Neural cell (in vitro differentiated cells): ENCODE data around the gene GRK4. TPM values are rescaled to one million over a fixed set of nuclear protein-coding genes. Genes with fewer than 3 reads are reported as not detected.
A peak's percentile ranks its signal among the peaks of the same experiment; 100 is the strongest.

Source experiments
- H2AFZ ChIP-seq: fragments of 200-600, 300-800 bp; sonication (generic), shearing (Covaris generic); 2 replicates; pipeline ENCODE4 v1.6.0; 2014; ENCODE audit warnings: low read depth, mild to moderate bottlenecking, antibody characterized with exemption, low read length, moderate library complexity
- H3F3A ChIP-seq: fragments of 200-600 bp; shearing (Covaris generic); 2 replicates; pipeline ENCODE4 v1.6.1; 2016; ENCODE audit warnings: mild to moderate bottlenecking, moderate library complexity, mixed read lengths, antibody characterized with exemption, low read length; ENCODE audit not compliant: insufficient read depth, poor library complexity, severe bottlenecking
- H3K27ac ChIP-seq: fragments of 200-600, 300-800 bp; sonication (generic), shearing (Covaris generic); 2 replicates; pipeline ENCODE4 v1.5.1; 2014; ENCODE audit warnings: mild to moderate bottlenecking, low read length, moderate library complexity
- H3K27me3 ChIP-seq: fragments of 300-800, 200-600 bp; sonication (generic), shearing (Covaris generic); 2 replicates; pipeline ENCODE4 v1.6.0; 2014; ENCODE audit warnings: mild to moderate bottlenecking, low read depth, low read length, moderate library complexity; ENCODE audit not compliant: insufficient read depth
- H3K36me3 ChIP-seq: fragments of 300-800, 200-600 bp; sonication (generic), shearing (Covaris generic); 2 replicates; pipeline ENCODE4 v1.5.1; 2014; ENCODE audit warnings: mild to moderate bottlenecking, antibody characterized with exemption, low read length, moderate library complexity; ENCODE audit not compliant: insufficient read depth
- H3K4me2 ChIP-seq: fragments of 300-800, 200-600 bp; sonication (generic), shearing (Covaris generic); 2 replicates; pipeline ENCODE4 v1.6.0; 2014; ENCODE audit warnings: mild to moderate bottlenecking, low read length
- H3K4me3 ChIP-seq: fragments of 300-800, 200-600 bp; sonication (generic), shearing (Covaris generic); 2 replicates; pipeline ENCODE4 v1.5.1; 2014; ENCODE audit warnings: mild to moderate bottlenecking, low read length, moderate library complexity
- H3K79me2 ChIP-seq: fragments of 200-600 bp; shearing (Covaris generic); replicated peaks from 2 replicates; pipeline ENCODE4 v1.6.0; 2014; ENCODE audit warnings: mild to moderate bottlenecking, low read length, moderate library complexity; ENCODE audit not compliant: insufficient read depth
- H3K9ac ChIP-seq: fragments of 300-800, 200-600 bp; sonication (generic), shearing (Covaris generic); 2 replicates; pipeline ENCODE4 v1.6.1; 2016; ENCODE audit warnings: mild to moderate bottlenecking, low read length, mixed read lengths
- H3K9me2 ChIP-seq: fragments of 200-600 bp; shearing (Covaris generic); 2 replicates; pipeline ENCODE4 v1.6.1; 2016; ENCODE audit warnings: mild to moderate bottlenecking, low read length, mixed read lengths; ENCODE audit not compliant: insufficient read depth
- H3K9me3 ChIP-seq: fragments of 200-600, 300-800 bp; sonication (generic), shearing (Covaris generic); 2 replicates; pipeline ENCODE4 v1.6.1; 2016; ENCODE audit warnings: mild to moderate bottlenecking, mixed run types, low read length, moderate library complexity, mixed read lengths
- H4K20me1 ChIP-seq: fragments of 200-600 bp; shearing (Covaris generic); 2 replicates; pipeline ENCODE4 v1.6.1; 2016; ENCODE audit warnings: mild to moderate bottlenecking, mixed run types; ENCODE audit not compliant: insufficient read depth
- CTCF ChIP-seq: fragments of 450-650 bp; IDR thresholded peaks from 2 replicates; pipeline ENCODE4 v1.5.1; 2014; ENCODE audit warnings: antibody characterized with exemption, mild to moderate bottlenecking, moderate library complexity; ENCODE audit not compliant: poor library complexity, severe bottlenecking
- EP300 ChIP-seq: fragments of 450-650 bp; conservative IDR thresholded peaks from 2 replicates; pipeline ENCODE4 v1.6.1; 2014; ENCODE audit warnings: antibody characterized with exemption, mild to moderate bottlenecking, moderate library complexity; ENCODE audit not compliant: poor library complexity, severe bottlenecking
- EZH2 ChIP-seq: fragments of 200-600, 300-800 bp; shearing (Covaris generic), sonication (generic); IDR thresholded peaks from 2 replicates; pipeline ENCODE4 v1.6.1; 2014; ENCODE audit warnings: antibody characterized with exemption, low read length, borderline replicate concordance, mild to moderate bottlenecking; ENCODE audit not compliant: insufficient read depth, poor library complexity, severe bottlenecking
- MXI1 ChIP-seq: fragments of 450-650 bp; conservative IDR thresholded peaks from 2 replicates; pipeline ENCODE4 v1.6.1; 2014; ENCODE audit warnings: antibody characterized with exemption, mild to moderate bottlenecking; ENCODE audit not compliant: poor library complexity, severe bottlenecking
- POLR2AphosphoS5 ChIP-seq: IDR thresholded peaks from 2 replicates; pipeline ENCODE4 v1.6.1; 2012
- RAD21 ChIP-seq: fragments of 450-650 bp; conservative IDR thresholded peaks from 2 replicates; pipeline ENCODE4 v1.6.1; 2014; ENCODE audit warnings: antibody characterized with exemption, mild to moderate bottlenecking, moderate library complexity
- REST ChIP-seq: IDR thresholded peaks from 2 replicates; pipeline ENCODE4 v1.6.1; 2012; ENCODE audit warnings: borderline replicate concordance
- SMC3 ChIP-seq: fragments of 450-650 bp; conservative IDR thresholded peaks from 2 replicates; pipeline ENCODE4 v1.6.1; 2014; ENCODE audit warnings: antibody characterized with exemption, mild to moderate bottlenecking, moderate library complexity; ENCODE audit not compliant: poor library complexity
- TAF1 ChIP-seq: IDR thresholded peaks from 2 replicates; pipeline ENCODE4 v1.6.1; 2012; ENCODE audit warnings: low read depth
- polyA plus RNA-seq: library from polyadenylated mRNA; depleted of rRNA; stranded (reverse); fragments of >200 nt; gene quantifications from 2 replicates; pipeline ENCODE4 v1.2.3, GENCODE V29; 2014

Gene GRK4
- polyA plus RNA-seq, 1 donor from 2014 or later = 17.4 TPM

- Histone ChIP-seq H3K4me2 (peak overlapping the region; percentile 89), H3K79me2 (peaks cover 15% of the 10 kb centered on the region), H3K4me3 (peak overlapping the region; percentile 97), H3K27ac (no peak overlapping the region), H4K20me1 (no peaks in the 10 kb centered on the region), H3K9me2 (no peaks in the 10 kb centered on the region), H3K9ac (peak overlapping the region; percentile 80), H3K9me3 (no peaks in the 10 kb centered on the region), H3K27me3 (no peaks in the 10 kb centered on the region), H2AFZ (no peak overlapping the region), H3F3A (no peaks in the 10 kb centered on the region), H3K36me3 (no peaks in the 10 kb centered on the region)
- TF ChIP-seq RAD21 (no peak), MXI1 (no peak), POLR2AphosphoS5 (no peak), EP300 (no peak), SMC3 (no peak), EZH2 (no peak), TAF1 (no peak)
Observed at GRCh38 chr4:2964706-2965258, 1.4 kb downstream of the GRK4 start.

- Histone ChIP-seq H3K9me3 (no peaks in the 10 kb centered on the region), H3K79me2 (peaks cover 15% of the 10 kb centered on the region), H4K20me1 (no peaks in the 10 kb centered on the region), H3K27ac (no peak overlapping the region), H3K36me3 (no peaks in the 10 kb centered on the region), H3K9ac (peak overlapping the region; percentile 80), H3K9me2 (no peaks in the 10 kb centered on the region), H3F3A (no peaks in the 10 kb centered on the region), H3K4me3 (peak overlapping the region; percentile 97), H3K27me3 (no peaks in the 10 kb centered on the region), H3K4me2 (no peak overlapping the region), H2AFZ (no peak overlapping the region)
- TF ChIP-seq RAD21 (no peak), EZH2 (no peak), POLR2AphosphoS5 (no peak), TAF1 (no peak)
Observed at GRCh38 chr4:2965262-2965661, 1.9 kb downstream of the GRK4 start.

- H3K36me3 ChIP-seq = no peaks in the 10 kb centered on the region
- H3K4me2 ChIP-seq = no peak overlapping the region
- no peak overlapping the region for H3K27ac ChIP-seq
- H3K9me3 ChIP-seq = no peaks in the 10 kb centered on the region
- H3K27me3 ChIP-seq = no peaks in the 10 kb centered on the region
- H3K9ac ChIP-seq = no peak overlapping the region
- H3K4me3 ChIP-seq = no peak overlapping the region
- H2AFZ ChIP-seq = no peak overlapping the region
- no peak for TF ChIP-seq TAF1
- no peaks in the 10 kb centered on the region for H3F3A ChIP-seq
- H3K79me2 ChIP-seq = peaks cover 15% of the 10 kb centered on the region
- H4K20me1 ChIP-seq = no peaks in the 10 kb centered on the region
- H3K9me2 ChIP-seq = no peaks in the 10 kb centered on the region
Observed at GRCh38 chr4:2968381-2968780, 5.0 kb downstream of the GRK4 start.

- H3K9me2 ChIP-seq = no peaks in the 10 kb centered on the region
- no peaks in the 10 kb centered on the region for H3K36me3 ChIP-seq
- H3K79me2 ChIP-seq = no peaks in the 10 kb centered on the region
- no peaks in the 10 kb centered on the region for H3K9me3 ChIP-seq
- H3K4me3 ChIP-seq = no peak overlapping the region
- no peaks in the 10 kb centered on the region for H4K20me1 ChIP-seq
- H3K27ac ChIP-seq = no peak overlapping the region
- no peaks in the 10 kb centered on the region for H3K27me3 ChIP-seq
- H3F3A ChIP-seq = no peaks in the 10 kb centered on the region
- TF ChIP-seq EZH2 = no peak
- TF ChIP-seq CTCF = no peak
- no peak for TF ChIP-seq SMC3
- no peak for TF ChIP-seq REST
- TF ChIP-seq MXI1 = no peak
- TF ChIP-seq RAD21 = no peak
- TF ChIP-seq TAF1 = no peak
- no peak for TF ChIP-seq POLR2AphosphoS5
- TF ChIP-seq EP300 = no peak
- H3K4me2 ChIP-seq = no peak overlapping the region
- no peak overlapping the region for H3K9ac ChIP-seq
- H2AFZ ChIP-seq = no peak overlapping the region
Observed at GRCh38 chr4:2971275-2971674, 7.9 kb downstream of the GRK4 start.
